Liver (tissue), 9 donors: ENCODE measurements around the gene DUS1L. TPM values are rescaled to one million over a fixed set of nuclear protein-coding genes. Genes with fewer than 3 reads are reported as not detected.

Experiments
- DNase-seq: peaks from one replicate; pipeline ENCODE4 v3.0.0-alpha.2; 2017; ENCODE audit warnings: low spot score
- H3K27ac ChIP-seq, 2 donors: one replicate each; pipeline ENCODE4 v1.7.0; 2013; ENCODE audit warnings: inconsistent platforms in 2 of 2, low read length in 2 of 2, control low read depth in 1 of 2, low read depth in 1 of 2, mild to moderate bottlenecking in 1 of 2
- H3K27me3 ChIP-seq, 4 donors: one replicate each; pipeline versions ENCODE4 v1.6.1 to v1.7.0; 2013; ENCODE audit warnings: low read length in 3 of 4, inconsistent platforms in 1 of 4, mild to moderate bottlenecking in 1 of 4, moderate library complexity in 1 of 4; ENCODE audit not compliant: control insufficient read depth in 4 of 4, insufficient read depth in 4 of 4
- H3K36me3 ChIP-seq, 4 donors: one replicate each; pipeline versions ENCODE4 v1.6.1 to v1.7.0; 2013; ENCODE audit warnings: low read length in 3 of 4, mild to moderate bottlenecking in 3 of 4, low read depth in 1 of 4, moderate library complexity in 1 of 4; ENCODE audit not compliant: control insufficient read depth in 4 of 4, insufficient read depth in 3 of 4
- H3K4me1 ChIP-seq, 4 donors: one replicate each; pipeline versions ENCODE4 v1.6.1 to v1.7.0; 2013; ENCODE audit warnings: low read length in 3 of 4, mild to moderate bottlenecking in 3 of 4, moderate library complexity in 1 of 4; ENCODE audit not compliant: control insufficient read depth in 4 of 4, insufficient read depth in 4 of 4
- H3K4me3 ChIP-seq, 3 donors: one replicate each; pipeline versions ENCODE4 v1.6.1 to v1.7.0; 2013; ENCODE audit warnings: low read length in 3 of 3, control low read depth in 1 of 3, low read depth in 1 of 3, mild to moderate bottlenecking in 1 of 3
- H3K9ac ChIP-seq, 2 donors: one replicate each; pipeline ENCODE4 v1.7.0; 2013; ENCODE audit warnings: low read length in 2 of 2, mild to moderate bottlenecking in 2 of 2, moderate library complexity in 2 of 2, control low read depth in 1 of 2, low read depth in 1 of 2
- H3K9me3 ChIP-seq, 4 donors: one replicate each; pipeline versions ENCODE4 v1.6.1 to v1.7.0; 2013; ENCODE audit warnings: low read length in 3 of 4; ENCODE audit not compliant: control insufficient read depth in 4 of 4
- EGR1 ChIP-seq, 2 donors: IDR thresholded peaks; 2 replicates each; pipeline ENCODE4 v1.6.1; 2016 to 2018; ENCODE audit warnings: antibody characterized with exemption in 2 of 2, low read depth in 2 of 2
- FOXA1 ChIP-seq: IDR thresholded peaks from 2 replicates; pipeline ENCODE4 v1.6.1; 2016; ENCODE audit warnings: antibody characterized with exemption
- GABPA ChIP-seq, 2 donors: IDR thresholded peaks in 1 of 2; conservative IDR thresholded peaks in 1 of 2; 2 replicates each; pipeline ENCODE4 v1.6.1; 2016; ENCODE audit warnings: antibody characterized with exemption in 2 of 2, mild to moderate bottlenecking in 1 of 2, moderate library complexity in 1 of 2
- HNF4A ChIP-seq, 2 donors: conservative IDR thresholded peaks; 2 replicates each; pipeline ENCODE4 v1.6.1; 2016; ENCODE audit warnings: antibody characterized with exemption in 2 of 2, mild to moderate bottlenecking in 2 of 2
- JUND ChIP-seq, 2 donors: IDR thresholded peaks; 2 replicates each; pipeline ENCODE4 v1.6.1; 2016; ENCODE audit warnings: antibody characterized with exemption in 2 of 2
- NR2F2 ChIP-seq: IDR thresholded peaks from 2 replicates; pipeline ENCODE4 v1.6.1; 2016; ENCODE audit warnings: antibody characterized with exemption
- RAD21 ChIP-seq, 2 donors: IDR thresholded peaks; 2 replicates each; pipeline ENCODE4 v1.6.1; 2016; ENCODE audit warnings: antibody characterized with exemption in 2 of 2, mild to moderate bottlenecking in 2 of 2
- RXRA ChIP-seq, 2 donors: IDR thresholded peaks; 2 replicates each; pipeline ENCODE4 v1.6.1; 2017 to 2018; ENCODE audit warnings: antibody characterized with exemption in 2 of 2, mild to moderate bottlenecking in 1 of 2
- SP1 ChIP-seq: IDR thresholded peaks from 2 replicates; pipeline ENCODE4 v1.6.1; 2018; ENCODE audit warnings: antibody characterized with exemption, mild to moderate bottlenecking
- YY1 ChIP-seq: IDR thresholded peaks from 2 replicates; pipeline ENCODE4 v1.6.1; 2016; ENCODE audit warnings: antibody characterized with exemption, mild to moderate bottlenecking
- WGBS: extraction: QIAGEN DNeasy Blood & Tissue Kit; methylation state at CpG from one replicate; pipeline ENCODE4 v1.1.7; 2013; 5-methylcytosine and 5-hydroxymethylcytosine counted together
- polyA plus RNA-seq, 2 donors: library from polyadenylated mRNA; stranded (reverse) in 1 of 2; unstranded in 1 of 2; fragments of 200-250 nt in 1 of 2; fragments of >200 nt in 1 of 2; fragmentation: Nextera tagmentation in 1 of 2; extraction: Ambion mirVana in 1 of 2; gene quantifications; one replicate each; pipeline versions ENCODE4 v1.2.1 to v1.2.3, GENCODE V29; 2013 to 2015
- total RNA-seq, 2 donors: library from RNA; depleted of rRNA; stranded (reverse); fragments of >200 nt; gene quantifications; one replicate each; pipeline ENCODE4 v1.2.3, GENCODE V29; 2014
- TF ChIP-seq, protein P1 (sequence below): IDR thresholded peaks from 2 replicates; pipeline ENCODE4 v1.6.1; 2016; ENCODE audit warnings: antibody characterized with exemption
- TF ChIP-seq, protein P2 (sequence below): IDR thresholded peaks from 2 replicates; pipeline ENCODE4 v1.6.1; 2016; ENCODE audit warnings: antibody characterized with exemption
- TF ChIP-seq, protein P3 (sequence below): IDR thresholded peaks from 2 replicates; pipeline ENCODE4 v1.6.1; 2016; ENCODE audit warnings: antibody characterized with exemption, mild to moderate bottlenecking
- donor health status: healthy.
- donor health status: healthy.
- donor health status: healthy.
- donor health status: healthy.
- donor health status: healthy.

Gene DUS1L
- total and polyA plus RNA-seq, 4 donors, result 40.6 to 74.7 (median 53.3) TPM

DNA sequence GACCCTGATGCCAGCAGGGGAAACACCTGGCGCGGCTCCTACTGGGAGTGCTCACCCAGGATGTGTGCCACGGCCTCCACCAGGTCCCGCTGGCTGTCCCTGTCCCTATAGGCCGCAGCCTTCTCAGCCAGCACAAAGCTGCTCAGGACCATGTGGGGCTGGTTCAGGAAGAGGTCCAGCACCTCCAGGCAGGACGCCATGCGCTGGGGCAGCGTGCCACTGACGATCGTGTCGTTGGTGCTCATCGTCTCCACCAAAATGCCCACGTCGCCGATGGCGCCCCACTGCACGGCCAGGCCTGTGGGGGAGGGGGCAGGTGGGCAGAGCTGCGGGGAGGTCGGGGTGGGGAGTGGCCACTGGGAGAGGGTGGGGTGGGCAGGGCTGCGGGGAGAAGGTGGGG is 15.9 kb upstream of the DUS1L start:
- no peak overlapping the region for H3K27ac ChIP-seq
- no peaks in the 10 kb centered on the region for H3K9me3 ChIP-seq
- H3K4me1 ChIP-seq, result peaks cover 0 to 14% (median 3%) of the 10 kb centered on the region in 4 donors
- 82% methylated on average over 19 of the region's 20 CpGs for WGBS
- TF ChIP-seq FOXA1, result no peak
- TF ChIP-seq, protein P1, sequence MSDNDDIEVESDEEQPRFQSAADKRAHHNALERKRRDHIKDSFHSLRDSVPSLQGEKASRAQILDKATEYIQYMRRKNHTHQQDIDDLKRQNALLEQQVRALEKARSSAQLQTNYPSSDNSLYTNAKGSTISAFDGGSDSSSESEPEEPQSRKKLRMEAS, result no peak
- TF ChIP-seq RXRA (IDR thresholded peaks at IDR 0.05), result no peak
- TF ChIP-seq NR2F2, result no peak
- TF ChIP-seq SP1, result no peak
- no peak for DNase-seq
- peaks cover 32 to 65% (median 54%) of the 10 kb centered on the region in 4 donors for H3K36me3 ChIP-seq
- no peak overlapping the region for H3K9ac ChIP-seq
- H3K27me3 ChIP-seq, result no peaks in the 10 kb centered on the region
- no peak overlapping the region for H3K4me3 ChIP-seq

DNA sequence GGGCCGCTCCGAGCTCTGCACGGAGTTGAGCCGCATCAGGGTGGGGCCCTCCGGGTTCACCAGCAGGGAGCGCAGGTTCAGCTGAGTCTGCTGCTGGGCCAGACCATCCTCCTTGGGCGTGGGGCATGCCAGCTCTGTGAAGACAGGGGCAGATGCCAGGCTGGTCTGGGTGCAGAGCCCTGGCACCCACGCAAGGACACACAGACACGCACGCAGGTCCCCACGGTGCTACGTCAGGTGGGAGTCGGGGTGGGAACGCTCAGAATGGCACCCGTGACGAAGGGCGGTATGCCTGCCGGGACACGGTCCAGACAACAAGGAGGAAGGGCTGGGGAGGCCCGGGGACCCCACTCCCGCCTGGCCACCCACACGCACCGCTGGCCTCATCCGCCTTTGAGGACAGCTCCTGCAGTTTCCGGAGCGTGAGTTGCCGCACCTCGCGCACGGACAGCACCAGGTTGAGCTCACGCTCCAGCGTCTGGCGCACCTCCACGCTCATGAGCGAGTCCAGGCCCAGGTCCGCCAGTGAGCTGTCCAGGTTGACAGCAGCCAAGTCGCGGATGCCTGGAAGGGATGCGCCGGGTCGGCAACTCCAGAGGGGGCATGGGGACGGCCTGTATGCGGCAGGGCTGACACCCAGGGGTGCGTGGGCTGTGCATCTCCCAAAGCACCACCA is 15.3 kb upstream of the DUS1L start:
- no peak for TF ChIP-seq EGR1 (IDR thresholded peaks at IDR 0.05; ENCODE audit: low read depth in 2 of 2)
- no peak for TF ChIP-seq SP1
- TF ChIP-seq GABPA (IDR thresholded peaks at IDR 0.05 in 1 of 2, conservative IDR thresholded peaks at IDR 0.05 in 1 of 2), result no peak
- no peak for TF ChIP-seq FOXA1
- no peak for TF ChIP-seq YY1
- no peak for TF ChIP-seq RAD21 (IDR thresholded peaks at IDR 0.05)
- no peak for TF ChIP-seq HNF4A (conservative IDR thresholded peaks at IDR 0.05)
- no peak for TF ChIP-seq NR2F2
- TF ChIP-seq, protein P2, sequence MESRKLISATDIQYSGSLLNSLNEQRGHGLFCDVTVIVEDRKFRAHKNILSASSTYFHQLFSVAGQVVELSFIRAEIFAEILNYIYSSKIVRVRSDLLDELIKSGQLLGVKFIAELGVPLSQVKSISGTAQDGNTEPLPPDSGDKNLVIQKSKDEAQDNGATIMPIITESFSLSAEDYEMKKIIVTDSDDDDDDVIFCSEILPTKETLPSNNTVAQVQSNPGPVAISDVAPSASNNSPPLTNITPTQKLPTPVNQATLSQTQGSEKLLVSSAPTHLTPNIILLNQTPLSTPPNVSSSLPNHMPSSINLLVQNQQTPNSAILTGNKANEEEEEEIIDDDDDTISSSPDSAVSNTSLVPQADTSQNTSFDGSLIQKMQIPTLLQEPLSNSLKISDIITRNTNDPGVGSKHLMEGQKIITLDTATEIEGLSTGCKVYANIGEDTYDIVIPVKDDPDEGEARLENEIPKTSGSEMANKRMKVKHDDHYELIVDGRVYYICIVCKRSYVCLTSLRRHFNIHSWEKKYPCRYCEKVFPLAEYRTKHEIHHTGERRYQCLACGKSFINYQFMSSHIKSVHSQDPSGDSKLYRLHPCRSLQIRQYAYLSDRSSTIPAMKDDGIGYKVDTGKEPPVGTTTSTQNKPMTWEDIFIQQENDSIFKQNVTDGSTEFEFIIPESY, result no peak
- TF ChIP-seq, protein P1, result no peak
- DNase-seq, result no peak
- no peaks in the 10 kb centered on the region for H3K9me3 ChIP-seq
- no peak overlapping the region for H3K4me3 ChIP-seq
- H3K27me3 ChIP-seq, result no peaks in the 10 kb centered on the region
- 92% methylated on average over 44 of the region's 44 CpGs for WGBS
- peaks cover 0 to 11% (median 3%) of the 10 kb centered on the region in 4 donors for H3K4me1 ChIP-seq
- peaks cover 29 to 59% (median 50%) of the 10 kb centered on the region in 4 donors for H3K36me3 ChIP-seq
- H3K27ac ChIP-seq, result no peak overlapping the region
- no peak overlapping the region for H3K9ac ChIP-seq

DNA sequence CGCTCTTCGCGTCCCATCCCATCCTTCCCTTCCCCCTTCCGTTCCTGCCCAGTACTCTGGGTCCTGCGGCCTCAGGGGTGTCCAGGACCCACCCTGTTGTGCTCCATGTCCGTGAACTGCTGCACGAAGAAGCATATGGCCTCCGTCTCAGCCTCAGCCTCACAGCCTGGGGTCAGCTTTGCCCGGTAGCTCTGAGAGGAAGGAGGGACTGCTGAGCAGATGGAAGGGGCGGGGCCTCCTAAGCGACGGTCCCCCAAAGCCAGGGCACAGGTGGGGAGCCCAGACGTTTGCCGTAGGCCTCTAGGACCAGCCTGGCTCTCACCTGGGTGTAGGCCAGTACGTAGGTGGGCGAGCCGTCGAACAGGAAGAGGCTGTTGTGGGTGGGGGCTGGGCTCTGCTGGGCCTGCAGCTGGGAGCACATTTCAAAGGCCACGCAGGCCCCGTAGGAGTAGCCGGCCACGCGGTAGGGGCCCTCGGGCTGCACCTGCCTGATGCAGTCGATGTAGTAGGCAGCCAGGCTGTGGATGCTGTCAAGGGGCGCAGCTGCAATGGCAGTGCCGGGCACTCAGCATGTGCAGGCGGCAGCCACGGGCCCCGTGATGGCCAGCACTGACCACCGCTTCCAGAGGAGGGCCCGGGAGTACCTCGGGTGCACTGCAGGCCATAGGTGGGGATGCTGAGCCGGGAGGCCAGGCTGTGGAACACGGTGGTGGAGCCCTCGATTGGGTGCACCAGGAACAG is 14.6 kb upstream of the DUS1L start:
- H3K36me3 ChIP-seq, result peaks cover 24 to 51% (median 47%) of the 10 kb centered on the region in 4 donors
- no peak overlapping the region for H3K27ac ChIP-seq
- no peaks in the 10 kb centered on the region for H3K9me3 ChIP-seq
- DNase-seq, result no peak
- 91% methylated on average over 36 of the region's 36 CpGs for WGBS
- no peak overlapping the region for H3K9ac ChIP-seq
- no peak overlapping the region for H3K4me3 ChIP-seq
- H3K27me3 ChIP-seq, result no peaks in the 10 kb centered on the region
- TF ChIP-seq HNF4A (conservative IDR thresholded peaks at IDR 0.05) (no peak), YY1 (no peak), RXRA (IDR thresholded peaks at IDR 0.05) (no peak), JUND (IDR thresholded peaks at IDR 0.05) (no peak)
- TF ChIP-seq, protein P3, sequence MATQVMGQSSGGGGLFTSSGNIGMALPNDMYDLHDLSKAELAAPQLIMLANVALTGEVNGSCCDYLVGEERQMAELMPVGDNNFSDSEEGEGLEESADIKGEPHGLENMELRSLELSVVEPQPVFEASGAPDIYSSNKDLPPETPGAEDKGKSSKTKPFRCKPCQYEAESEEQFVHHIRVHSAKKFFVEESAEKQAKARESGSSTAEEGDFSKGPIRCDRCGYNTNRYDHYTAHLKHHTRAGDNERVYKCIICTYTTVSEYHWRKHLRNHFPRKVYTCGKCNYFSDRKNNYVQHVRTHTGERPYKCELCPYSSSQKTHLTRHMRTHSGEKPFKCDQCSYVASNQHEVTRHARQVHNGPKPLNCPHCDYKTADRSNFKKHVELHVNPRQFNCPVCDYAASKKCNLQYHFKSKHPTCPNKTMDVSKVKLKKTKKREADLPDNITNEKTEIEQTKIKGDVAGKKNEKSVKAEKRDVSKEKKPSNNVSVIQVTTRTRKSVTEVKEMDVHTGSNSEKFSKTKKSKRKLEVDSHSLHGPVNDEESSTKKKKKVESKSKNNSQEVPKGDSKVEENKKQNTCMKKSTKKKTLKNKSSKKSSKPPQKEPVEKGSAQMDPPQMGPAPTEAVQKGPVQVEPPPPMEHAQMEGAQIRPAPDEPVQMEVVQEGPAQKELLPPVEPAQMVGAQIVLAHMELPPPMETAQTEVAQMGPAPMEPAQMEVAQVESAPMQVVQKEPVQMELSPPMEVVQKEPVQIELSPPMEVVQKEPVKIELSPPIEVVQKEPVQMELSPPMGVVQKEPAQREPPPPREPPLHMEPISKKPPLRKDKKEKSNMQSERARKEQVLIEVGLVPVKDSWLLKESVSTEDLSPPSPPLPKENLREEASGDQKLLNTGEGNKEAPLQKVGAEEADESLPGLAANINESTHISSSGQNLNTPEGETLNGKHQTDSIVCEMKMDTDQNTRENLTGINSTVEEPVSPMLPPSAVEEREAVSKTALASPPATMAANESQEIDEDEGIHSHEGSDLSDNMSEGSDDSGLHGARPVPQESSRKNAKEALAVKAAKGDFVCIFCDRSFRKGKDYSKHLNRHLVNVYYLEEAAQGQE, result no peak
- TF ChIP-seq, protein P1, result no peak
- H3K4me1 ChIP-seq, result peaks cover 0 to 11% (median 3%) of the 10 kb centered on the region in 4 donors
